GM19238 (cell line): Measurements from ENCODE around the gene ZWINT.
A peak's percentile ranks its signal among the peaks of the same experiment; 100 is the strongest.

Experiments
- DNase-seq: peaks from one replicate; pipeline ENCODE4 v3.0.0; 2011; ENCODE audit warnings: low spot score; ENCODE audit not compliant: insufficient read length

The ZWINT gene

DNA sequence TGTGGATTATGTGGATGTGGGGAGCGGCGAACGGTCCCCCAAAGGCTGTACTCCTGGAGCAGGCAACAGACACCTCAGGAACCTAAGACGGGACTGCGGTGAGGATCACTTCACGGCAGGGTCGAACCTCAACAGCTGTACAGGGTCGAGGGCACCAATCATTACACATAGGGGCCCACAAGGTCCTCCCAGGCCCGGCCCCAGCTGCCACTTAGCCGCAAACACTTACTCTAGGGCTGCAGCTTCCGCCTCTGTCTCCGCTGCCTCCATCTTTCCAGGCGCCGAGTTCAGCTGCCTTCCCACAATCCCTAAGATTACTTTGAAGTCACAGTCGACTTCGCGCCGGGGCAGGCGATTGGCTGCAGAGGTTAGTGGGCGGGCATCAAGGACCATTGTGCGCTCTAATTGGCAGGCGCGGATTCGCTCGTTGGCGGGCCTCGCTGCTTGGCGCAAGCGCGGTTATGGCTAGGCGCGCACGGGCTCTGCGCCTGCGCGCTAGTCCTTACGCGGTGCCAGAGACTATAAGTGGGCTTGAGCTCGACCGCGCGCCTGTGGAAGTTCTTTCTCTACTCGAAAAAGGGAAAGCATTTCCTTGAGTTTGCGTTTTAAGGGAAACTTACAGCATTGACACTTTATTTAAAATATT, at the start of gene ZWINT:
ZWINT (minus strand) TSS at position 293 of the 646 bp plus-strand sequence; CDS start at position 270, 23 bp downstream.
- DNase-seq = peak; percentile 67

DNA sequence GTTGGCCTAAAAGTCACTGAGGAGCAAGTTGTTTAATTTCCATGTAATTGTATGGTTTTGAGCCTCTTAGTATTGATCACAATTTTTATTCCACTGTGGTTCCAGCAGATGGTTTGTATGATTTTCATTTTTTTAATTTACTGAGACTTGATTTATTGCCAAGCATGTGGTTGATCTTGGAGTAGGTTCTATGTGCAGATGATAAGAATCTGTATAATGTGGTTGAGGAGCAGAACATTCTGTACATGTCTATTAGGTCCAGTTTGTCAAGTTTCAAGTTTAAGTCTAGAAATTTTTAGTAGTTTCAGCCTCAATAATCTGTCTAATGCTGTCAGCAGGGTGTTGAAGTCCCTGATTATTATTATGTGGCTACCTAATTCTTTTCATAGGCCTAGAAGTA, 22.7 kb upstream of the ZWINT start:
- DNase-seq = no peak

DNA sequence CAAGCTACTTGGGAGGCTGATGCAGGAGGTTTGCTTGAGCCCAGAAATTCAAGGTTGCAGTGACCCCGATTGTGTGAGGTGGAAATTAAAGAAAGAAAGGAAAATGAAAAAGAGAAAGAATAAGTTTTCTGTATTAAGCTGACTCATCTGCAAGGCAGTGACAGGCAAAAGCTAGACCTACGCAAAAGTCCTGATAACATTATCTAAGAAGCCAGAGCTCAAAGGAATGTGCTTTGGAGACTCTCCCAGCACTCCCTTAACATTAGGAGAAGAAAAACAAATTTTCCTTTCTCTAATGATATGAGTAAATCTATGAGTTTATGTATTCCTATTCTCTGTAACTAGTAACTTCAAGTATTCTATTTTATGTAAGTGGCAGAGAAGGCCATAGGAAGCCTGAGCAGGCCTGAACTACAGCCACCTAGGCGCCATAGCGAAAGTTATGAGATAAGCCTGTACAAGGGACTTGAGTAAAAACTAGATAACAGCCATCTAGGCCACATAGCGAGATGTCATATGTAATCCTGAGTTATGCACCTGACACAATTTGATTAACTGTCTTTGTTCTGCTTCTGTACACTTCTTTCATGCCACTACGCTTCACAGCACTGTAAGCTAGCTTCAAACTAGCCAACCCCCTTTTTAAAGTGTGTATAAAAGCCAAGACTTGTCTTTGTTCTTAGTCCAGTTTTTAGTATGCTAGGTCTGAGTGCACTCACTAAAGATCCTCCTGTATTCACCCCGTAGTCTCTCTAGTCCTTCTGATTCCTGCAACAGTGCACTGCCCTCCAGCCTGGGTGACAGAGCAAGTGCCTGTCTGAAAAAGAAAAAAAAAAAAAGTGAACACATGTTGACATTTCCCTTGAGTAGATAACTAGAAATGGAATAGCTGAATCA, 9.4 kb upstream of the ZWINT start:
- DNase-seq = no peak

DNA sequence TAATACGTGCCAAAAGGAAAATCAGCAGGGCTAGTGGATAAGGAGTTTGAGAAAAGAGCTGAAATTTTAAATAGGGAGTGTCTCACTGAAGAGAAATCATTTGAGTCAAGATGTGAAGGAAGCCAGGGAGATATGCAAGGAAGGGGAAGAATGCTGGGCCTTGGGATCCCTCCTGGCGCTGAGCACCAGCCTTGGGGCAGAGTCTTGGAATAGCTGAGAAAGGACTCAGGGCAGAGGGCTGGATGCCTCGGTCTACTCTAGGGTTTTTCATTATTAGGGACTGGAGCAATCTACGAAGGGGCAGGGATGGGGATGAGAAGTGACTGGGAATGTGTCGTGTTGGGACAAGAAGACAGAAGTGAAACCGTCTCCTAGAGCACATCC, 484 bp downstream of the ZWINT start:
- DNase-seq = no peak

GRCh38 chr10:56359837-56360236, 1.2 kb downstream of the ZWINT start:
- no peak for DNase-seq

DNA sequence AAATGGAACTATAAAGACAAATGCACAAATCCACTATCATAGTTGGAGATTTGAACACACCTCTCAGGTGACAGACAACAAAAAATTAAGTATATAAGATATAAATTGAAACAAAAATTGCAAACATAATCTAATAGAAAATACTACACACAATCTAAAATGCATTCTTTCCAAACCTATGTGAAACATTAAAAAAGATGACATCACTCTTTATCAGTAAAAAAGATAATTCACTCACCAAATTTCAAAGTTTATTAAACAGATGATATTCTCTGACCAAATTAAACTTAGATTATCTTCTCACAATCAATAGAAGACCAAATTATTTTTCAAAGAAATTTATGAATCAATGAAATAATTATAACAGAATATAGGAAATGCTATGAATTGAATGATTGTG, 4.0 kb downstream of the ZWINT start:
- no peak for DNase-seq

DNA sequence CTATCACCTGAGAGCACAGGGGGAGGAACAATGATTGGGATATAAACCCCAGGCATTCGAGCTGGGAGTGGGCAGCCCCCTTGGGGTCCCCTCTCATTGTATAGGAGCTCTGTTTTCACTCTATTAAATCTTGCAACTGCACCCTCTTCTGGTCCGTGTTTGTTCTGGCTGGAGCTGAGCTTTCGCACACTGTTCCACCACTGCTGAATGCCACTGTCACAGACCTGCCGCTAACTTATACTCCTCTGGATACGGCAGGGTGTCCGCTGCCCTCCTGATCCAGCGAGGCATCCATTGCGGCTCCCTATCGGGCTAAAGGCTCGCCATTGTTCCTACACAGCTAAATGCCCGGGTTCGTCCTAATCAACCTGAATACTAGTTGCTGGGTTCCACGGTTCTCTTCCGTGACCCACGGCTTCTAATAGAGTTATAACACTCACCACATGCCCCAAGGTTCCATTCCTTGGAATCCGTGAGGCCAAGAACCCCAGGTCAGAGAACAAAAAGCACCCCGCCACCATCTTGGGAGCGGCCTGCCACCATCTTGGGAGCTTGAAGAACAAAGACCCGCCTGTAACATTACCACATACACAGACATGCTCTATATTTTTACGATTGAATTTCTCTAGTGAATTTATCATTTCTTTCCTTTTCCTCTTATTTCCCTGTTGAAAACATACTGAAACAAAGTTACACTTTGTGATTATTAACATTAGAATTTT, 9.0 kb downstream of the ZWINT start:
- DNase-seq = no peak

- no peak for DNase-seq
Observed at GRCh38 chr10:56349611-56350010, 11.4 kb downstream of the ZWINT start.

- no peak for DNase-seq
Observed at GRCh38 chr10:56348101-56348500, 13.0 kb downstream of the ZWINT start.

- DNase-seq = no peak
Observed at GRCh38 chr10:56346845-56347415, 14.1 kb downstream of the ZWINT start.

- no peak for DNase-seq
Observed at GRCh38 chr10:56341612-56342011, 19.4 kb downstream of the ZWINT start.

DNA sequence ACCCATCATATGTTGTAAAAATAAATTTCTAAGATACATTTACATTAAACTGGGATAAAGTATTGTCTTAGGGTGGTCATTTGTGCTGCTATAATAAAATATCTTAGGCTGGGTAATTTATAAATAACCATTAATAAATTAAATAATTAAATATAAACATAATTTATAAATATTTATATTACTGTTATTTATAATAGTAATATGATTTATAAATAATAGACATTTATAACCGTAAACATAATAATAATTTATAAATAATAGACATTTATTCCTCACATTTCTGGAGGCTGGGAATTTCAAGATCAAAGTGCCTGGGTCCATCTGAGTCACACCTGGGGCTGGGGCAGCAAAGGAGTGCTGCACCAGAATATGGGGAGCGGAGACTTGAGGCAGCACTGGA, 31.1 kb downstream of the ZWINT start:
- DNase-seq = no peak

DNA sequence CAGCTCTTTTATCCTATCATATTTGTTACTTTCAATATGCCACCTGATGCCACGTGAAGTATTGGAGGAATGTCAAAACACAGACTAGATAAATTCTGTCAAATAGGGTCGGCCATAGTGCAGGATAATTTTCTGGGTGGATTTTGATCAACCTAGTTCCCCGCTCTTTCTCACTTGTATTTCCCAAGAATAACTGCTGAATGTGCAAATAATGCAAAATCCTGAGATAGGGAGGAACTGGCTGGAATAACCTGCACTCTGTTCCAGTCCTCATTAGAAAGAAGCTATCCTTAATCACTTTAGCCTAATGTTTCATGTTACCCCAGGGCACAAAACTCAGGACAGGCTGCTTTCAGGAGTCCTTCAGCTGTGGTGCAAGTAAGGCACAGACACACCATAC, 33.9 kb downstream of the ZWINT start:
- DNase-seq = no peak

DNA sequence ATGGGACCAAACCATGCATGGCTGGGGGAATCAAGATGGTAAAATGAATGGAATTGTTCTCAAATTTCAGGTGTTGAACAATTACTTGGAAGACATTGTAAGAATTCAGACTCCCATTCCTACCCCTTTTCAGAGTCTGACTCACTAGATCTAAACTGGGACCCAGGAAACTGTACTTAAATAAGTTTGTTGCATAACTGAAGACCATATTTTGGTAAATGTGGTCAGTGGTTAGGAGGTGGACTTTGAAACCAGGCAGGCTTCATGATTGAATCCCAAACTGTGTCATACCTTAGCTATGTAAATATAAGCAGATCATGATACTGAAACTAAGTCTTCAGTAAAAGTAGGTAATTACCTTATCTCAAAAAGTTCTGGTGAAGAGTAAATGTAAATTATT, 41.7 kb downstream of the ZWINT start:
- no peak for DNase-seq

- no peak for DNase-seq
Observed at GRCh38 chr10:56318816-56319215, 42.2 kb downstream of the ZWINT start.

DNA sequence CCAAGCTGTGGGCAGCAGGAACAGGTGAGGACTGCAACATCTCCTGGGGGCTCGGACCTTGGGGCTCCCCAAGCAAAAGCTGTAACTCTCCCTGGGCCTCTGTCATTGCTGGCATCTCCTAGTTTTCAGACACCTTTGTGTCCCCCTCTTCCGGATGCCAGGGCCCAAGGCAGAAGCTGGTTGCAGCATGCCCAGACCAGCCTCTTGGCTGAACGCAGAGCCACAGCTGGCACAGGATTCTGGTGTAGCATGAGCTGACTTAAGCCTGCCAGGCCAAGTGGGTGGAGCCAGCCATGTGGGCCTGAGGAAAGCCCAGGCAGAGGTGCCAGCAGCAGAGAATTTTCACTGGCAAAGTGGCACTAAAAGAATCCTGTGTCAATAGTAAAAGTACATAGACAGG, 43.5 kb downstream of the ZWINT start:
- DNase-seq = no peak

DNA sequence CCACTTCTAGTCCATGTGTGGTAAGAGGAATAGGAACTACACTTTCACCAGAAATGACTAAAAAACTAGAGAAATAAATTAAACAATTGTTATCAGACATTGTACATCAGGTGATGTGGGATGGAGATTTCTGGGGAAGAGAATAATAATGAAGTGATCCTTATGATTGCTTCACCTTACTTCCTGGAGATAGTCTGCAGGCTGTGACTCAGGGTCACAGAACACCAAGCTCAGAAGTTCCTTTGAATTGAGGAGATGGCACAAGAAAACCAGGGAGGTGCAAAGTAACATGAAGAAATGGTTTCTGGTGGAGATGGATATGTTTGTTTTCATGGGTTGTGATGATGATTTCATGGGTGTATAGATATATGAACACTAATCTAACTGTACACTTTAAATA, 44.5 kb downstream of the ZWINT start:
- no peak for DNase-seq
